GM12878 (cell line): ENCODE results near the gene DIP2C. TPM values are rescaled to one million over a fixed set of nuclear protein-coding genes. Genes with fewer than 3 reads are reported as not detected.

Experiments used
- ATAC-seq: fragments of 200-7000 bp; cut with Tn5 transposase; 3 replicates; pipeline ENCODE4 v1.9.1; 2020; ENCODE audit warnings: mild to moderate bottlenecking, moderate library complexity
- BruUV-seq: library from RNA; stranded (reverse); fragments of 400-500 nt; replicated peaks from 2 replicates; lab custom pipeline; 2021; lab: Mats Ljungman, UMichigan
- CTCF ChIA-PET: fragments of 300-600 bp; sonication (Branson Sonifier 250); formaldehyde crosslinking; extraction: SDS; loops from one replicate; lab custom pipeline; 2021; ENCODE audit warnings: inconsistent platforms; lab: Yijun Ruan, JAX
- POLR2A ChIA-PET: fragments of 350-600 bp; formaldehyde crosslinking; extraction: SDS; loops from one replicate; lab custom pipeline; 2021; ENCODE audit warnings: inconsistent platforms; lab: Charles Lee
- RAD21 ChIA-PET: fragments of 300-600 bp; sonication (Branson Sonifier 250); formaldehyde crosslinking; loops from one replicate; lab custom pipeline; 2023; ENCODE audit warnings: antibody characterized with exemption; ENCODE audit not compliant: unreplicated experiment; lab: Charles Lee
- SMC1A ChIA-PET: fragments of 300-600 bp; sonication (Branson Sonifier 250); formaldehyde crosslinking; loops from one replicate; lab custom pipeline; 2023; ENCODE audit not compliant: unreplicated experiment, uncharacterized antibody; lab: Charles Lee
- DNase-seq: peaks from one replicate; pipeline ENCODE4 v3.0.0-alpha.2; 2011; ENCODE audit warnings: low read depth, low spot score
- FAIRE-seq: peaks from 3 replicates; lab custom pipeline; 2011; peaks lifted over from hg19 to GRCh38; lab: Jason Lieb, UNC
- H2AFZ ChIP-seq: 2 replicates; pipeline ENCODE4 v1.6.0; 2011; ENCODE audit warnings: low read depth, low read length, control low read depth; ENCODE audit not compliant: control insufficient read depth
- H3K27ac ChIP-seq: 2 replicates; pipeline ENCODE4 v1.5.1; 2011; ENCODE audit warnings: control low read depth; ENCODE audit not compliant: control insufficient read depth, insufficient read depth
- H3K27me3 ChIP-seq, 2 experiments: replicated peaks in 1 of 2; 2 replicates each; pipeline versions ENCODE4 v1.6.0 to v1.6.1; 2011; ENCODE audit warnings: low read length in 1 of 2; ENCODE audit not compliant: control insufficient read depth in 2 of 2, insufficient read depth in 2 of 2
- H3K36me3 ChIP-seq, 2 experiments: 2 replicates each; pipeline ENCODE4 v1.5.1; 2011; ENCODE audit warnings: low read length in 1 of 2; ENCODE audit not compliant: control insufficient read depth in 2 of 2, insufficient read depth in 2 of 2
- H3K4me1 ChIP-seq: 2 replicates; pipeline ENCODE4 v1.6.1; 2011; ENCODE audit warnings: mild to moderate bottlenecking, low read length, moderate library complexity, mixed read lengths; ENCODE audit not compliant: control insufficient read depth, insufficient read depth
- H3K4me2 ChIP-seq: 2 replicates; pipeline ENCODE4 v1.6.0; 2011; ENCODE audit warnings: control low read depth; ENCODE audit not compliant: control insufficient read depth, insufficient read depth
- H3K4me3 ChIP-seq: fragments of 200-600 bp; sonication (generic); 2 replicates; pipeline ENCODE4 v1.5.1; 2016
- H3K79me2 ChIP-seq: 2 replicates; pipeline ENCODE4 v1.6.0; 2011; ENCODE audit warnings: low read length; ENCODE audit not compliant: control insufficient read depth, insufficient read depth
- H3K9ac ChIP-seq: 2 replicates; pipeline ENCODE4 v1.8.0; 2011; ENCODE audit warnings: low read length, control low read depth, mixed read lengths; ENCODE audit not compliant: control insufficient read depth, insufficient read depth
- H3K9me3 ChIP-seq: replicated peaks from 3 replicates; pipeline ENCODE4 v1.5.1; 2011; ENCODE audit warnings: mild to moderate bottlenecking, low read length; ENCODE audit not compliant: control insufficient read depth, insufficient read depth
- H4K20me1 ChIP-seq: 2 replicates; pipeline ENCODE4 v1.6.0; 2011; ENCODE audit not compliant: control insufficient read depth, insufficient read depth
- E4F1 ChIP-seq: fragments of 450-650 bp; IDR thresholded peaks from 2 replicates; pipeline ENCODE4 v1.6.1; 2018; ENCODE audit warnings: borderline replicate concordance, mild to moderate bottlenecking; ENCODE audit not compliant: partially characterized antibody
- EP300 ChIP-seq, 2 experiments: fragments of 150-350 bp in 1 of 2; IDR thresholded peaks; 2 replicates each; pipeline ENCODE4 v1.6.1; 2011 to 2012; ENCODE audit warnings: low read depth in 2 of 2, low read length in 2 of 2, borderline replicate concordance in 1 of 2, improper control_type of control experiment in 1 of 2, inconsistent platforms in 1 of 2; ENCODE audit not compliant: control insufficient read depth in 1 of 2
- FOS ChIP-seq: IDR thresholded peaks from 3 replicates; pipeline ENCODE4 v1.6.1; 2011; ENCODE audit warnings: borderline replicate concordance; ENCODE audit not compliant: insufficient read length; ENCODE audit errors: extremely low read depth
- LARP7 ChIP-seq: fragments of 450-650 bp; IDR thresholded peaks from 2 replicates; pipeline ENCODE4 v1.6.1; 2017; ENCODE audit warnings: mild to moderate bottlenecking
- SIN3A ChIP-seq: IDR thresholded peaks from 2 replicates; pipeline ENCODE4 v1.6.1; 2012; ENCODE audit warnings: low read depth, low read length, improper control_type of control experiment
- STAT1 ChIP-seq: fragments of 450-650 bp; conservative IDR thresholded peaks from 2 replicates; pipeline ENCODE4 v1.6.1; 2014; ENCODE audit warnings: antibody characterized with exemption, mild to moderate bottlenecking
- USF2 ChIP-seq: IDR thresholded peaks from 2 replicates; pipeline ENCODE4 v1.6.1; 2011; ENCODE audit warnings: low read depth, low read length, improper control_type of control experiment, borderline replicate concordance
- WGBS: methylation state at CpG from one replicate; pipeline ENCODE4 v1.1.6; 2016; ENCODE audit warnings: low lambda C conversion rate; ENCODE audit not compliant: insufficient replicate concordance, insufficient coverage; ENCODE audit errors: missing lambda C conversion rate; 5-methylcytosine and 5-hydroxymethylcytosine counted together
- in situ Hi-C: fragments of 300-500 bp; cut with MboI; formaldehyde crosslinking; loops from 9 replicates; pipeline ENCODE4 v1.14.3; 2018; ENCODE audit warnings: mixed read lengths
- intact Hi-C: fragments of 100-400 bp; cut with micrococcal nuclease; formaldehyde crosslinking; loops from one replicate; pipeline ENCODE4 v1.14.2; 2022; ENCODE audit not compliant: unreplicated experiment
- polyA plus RNA-seq, 11 experiments: library from polyadenylated mRNA; depleted of rRNA in 4 of 11; unstranded in 6 of 11; stranded (reverse) in 5 of 11; fragments of >200 nt; fragmentation: Nextera tagmentation in 4 of 11; fragmentation: Illumina TruSeq in 1 of 11; extraction: Ambion mirVana in 4 of 11; extraction: Trizol in 1 of 11; gene quantifications; 1 replicate in 1 of 11; 2 replicates in 10 of 11; pipeline versions ENCODE4 v1.2.1 to v1.2.3, GENCODE V29; 2011 to 2016; ENCODE audit warnings: inconsistent platforms in 2 of 11, missing spikeins in 2 of 11, low read depth in 1 of 11
- total RNA-seq, 4 experiments: library from RNA; depleted of rRNA in 3 of 4; stranded (reverse); fragments of >200 nt in 3 of 4; fragmentation: Illumina TruSeq in 1 of 4; extraction: Trizol in 1 of 4; gene quantifications; 2 replicates each; pipeline versions ENCODE4 v1.2.1 to v1.2.3, GENCODE V29; 2013 to 2021
- TF ChIP-seq, protein P1 (sequence below): fragments of 450-650 bp; IDR thresholded peaks from 2 replicates; pipeline ENCODE4 v1.6.1; 2017; ENCODE audit warnings: low read depth, mild to moderate bottlenecking, moderate library complexity
- TF ChIP-seq, protein P2 (sequence below): fragments of 450-650 bp; IDR thresholded peaks from 2 replicates; pipeline ENCODE4 v1.6.1; 2017; ENCODE audit warnings: mild to moderate bottlenecking
- TF ChIP-seq, protein P3 (sequence below): IDR thresholded peaks from 2 replicates; pipeline ENCODE4 v1.6.1; 2011; ENCODE audit warnings: mild to moderate bottlenecking, low read depth, low read length, moderate library complexity; ENCODE audit not compliant: insufficient replicate concordance

DIP2C gene
- total and polyA plus RNA-seq, 10 of the 15 experiments (the other 5 are each of a cell fraction or from before 2014, with no cell fraction given), result 0.01 to 0.10 (median 0.06) TPM

GRCh38 chr10:490891-491571 is 198.4 kb downstream of the DIP2C start:
- no peak overlapping the region for H3K27ac ChIP-seq
- 43% methylated on average over 23 of the region's 23 CpGs for WGBS
- H3K36me3 ChIP-seq, result no peaks in the 10 kb centered on the region
- no TSS peak for BruUV-seq
- no peaks in the 10 kb centered on the region for H3K79me2 ChIP-seq
- in situ Hi-C loops (no loop called here), intact Hi-C loops (no loop called here)
- no peak for DNase-seq
- ChIA-PET POLR2A (no interaction called here), SMC1A (no interaction called here), RAD21 (no interaction called here), CTCF (no interaction called here)
- peaks cover 2 to 11% of the 10 kb centered on the region in 2 experiments; a peak in 3 of 4 replicates for H3K27me3 ChIP-seq
- H3K4me3 ChIP-seq, result no peak overlapping the region
- H3K9ac ChIP-seq, result no peak overlapping the region
- no peaks in the 10 kb centered on the region for H3K9me3 ChIP-seq
- no peak overlapping the region for H3K4me2 ChIP-seq
- FAIRE-seq, result no peak
- no peak for ATAC-seq
- no peak overlapping the region for H2AFZ ChIP-seq
- no peaks in the 10 kb centered on the region for H3K4me1 ChIP-seq
- no peaks in the 10 kb centered on the region for H4K20me1 ChIP-seq
- TF ChIP-seq SIN3A, result no peak
- TF ChIP-seq E4F1, result no peak
- TF ChIP-seq, protein P1, sequence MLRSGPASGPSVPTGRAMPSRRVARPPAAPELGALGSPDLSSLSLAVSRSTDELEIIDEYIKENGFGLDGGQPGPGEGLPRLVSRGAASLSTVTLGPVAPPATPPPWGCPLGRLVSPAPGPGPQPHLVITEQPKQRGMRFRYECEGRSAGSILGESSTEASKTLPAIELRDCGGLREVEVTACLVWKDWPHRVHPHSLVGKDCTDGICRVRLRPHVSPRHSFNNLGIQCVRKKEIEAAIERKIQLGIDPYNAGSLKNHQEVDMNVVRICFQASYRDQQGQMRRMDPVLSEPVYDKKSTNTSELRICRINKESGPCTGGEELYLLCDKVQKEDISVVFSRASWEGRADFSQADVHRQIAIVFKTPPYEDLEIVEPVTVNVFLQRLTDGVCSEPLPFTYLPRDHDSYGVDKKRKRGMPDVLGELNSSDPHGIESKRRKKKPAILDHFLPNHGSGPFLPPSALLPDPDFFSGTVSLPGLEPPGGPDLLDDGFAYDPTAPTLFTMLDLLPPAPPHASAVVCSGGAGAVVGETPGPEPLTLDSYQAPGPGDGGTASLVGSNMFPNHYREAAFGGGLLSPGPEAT, result no peak
- no peak for TF ChIP-seq EP300 (IDR thresholded peaks at IDR 0.05; ENCODE audit: borderline replicate concordance in 1 of 2, control insufficient read depth in 1 of 2, low read depth in 2 of 2, low read length in 2 of 2)
- TF ChIP-seq STAT1, result no peak
- no peak for TF ChIP-seq USF2
- TF ChIP-seq LARP7, result no peak
- no peak for TF ChIP-seq FOS
- TF ChIP-seq, protein P2, sequence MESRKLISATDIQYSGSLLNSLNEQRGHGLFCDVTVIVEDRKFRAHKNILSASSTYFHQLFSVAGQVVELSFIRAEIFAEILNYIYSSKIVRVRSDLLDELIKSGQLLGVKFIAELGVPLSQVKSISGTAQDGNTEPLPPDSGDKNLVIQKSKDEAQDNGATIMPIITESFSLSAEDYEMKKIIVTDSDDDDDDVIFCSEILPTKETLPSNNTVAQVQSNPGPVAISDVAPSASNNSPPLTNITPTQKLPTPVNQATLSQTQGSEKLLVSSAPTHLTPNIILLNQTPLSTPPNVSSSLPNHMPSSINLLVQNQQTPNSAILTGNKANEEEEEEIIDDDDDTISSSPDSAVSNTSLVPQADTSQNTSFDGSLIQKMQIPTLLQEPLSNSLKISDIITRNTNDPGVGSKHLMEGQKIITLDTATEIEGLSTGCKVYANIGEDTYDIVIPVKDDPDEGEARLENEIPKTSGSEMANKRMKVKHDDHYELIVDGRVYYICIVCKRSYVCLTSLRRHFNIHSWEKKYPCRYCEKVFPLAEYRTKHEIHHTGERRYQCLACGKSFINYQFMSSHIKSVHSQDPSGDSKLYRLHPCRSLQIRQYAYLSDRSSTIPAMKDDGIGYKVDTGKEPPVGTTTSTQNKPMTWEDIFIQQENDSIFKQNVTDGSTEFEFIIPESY, result no peak
- TF ChIP-seq, protein P3, sequence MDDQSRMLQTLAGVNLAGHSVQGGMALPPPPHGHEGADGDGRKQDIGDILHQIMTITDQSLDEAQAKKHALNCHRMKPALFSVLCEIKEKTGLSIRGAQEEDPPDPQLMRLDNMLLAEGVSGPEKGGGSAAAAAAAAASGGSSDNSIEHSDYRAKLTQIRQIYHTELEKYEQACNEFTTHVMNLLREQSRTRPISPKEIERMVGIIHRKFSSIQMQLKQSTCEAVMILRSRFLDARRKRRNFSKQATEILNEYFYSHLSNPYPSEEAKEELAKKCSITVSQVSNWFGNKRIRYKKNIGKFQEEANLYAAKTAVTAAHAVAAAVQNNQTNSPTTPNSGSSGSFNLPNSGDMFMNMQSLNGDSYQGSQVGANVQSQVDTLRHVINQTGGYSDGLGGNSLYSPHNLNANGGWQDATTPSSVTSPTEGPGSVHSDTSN, result no peak
